GM21717 (cell line): ENCODE results near the gene CST7.

Source experiments
- ATAC-seq: cut with Tn5 transposase; IDR thresholded peaks from one replicate; pipeline ENCODE4 v1.9.1; 2021; ENCODE audit warnings: mild to moderate bottlenecking, moderate library complexity; ENCODE audit not compliant: unreplicated experiment

Gene CST7

DNA sequence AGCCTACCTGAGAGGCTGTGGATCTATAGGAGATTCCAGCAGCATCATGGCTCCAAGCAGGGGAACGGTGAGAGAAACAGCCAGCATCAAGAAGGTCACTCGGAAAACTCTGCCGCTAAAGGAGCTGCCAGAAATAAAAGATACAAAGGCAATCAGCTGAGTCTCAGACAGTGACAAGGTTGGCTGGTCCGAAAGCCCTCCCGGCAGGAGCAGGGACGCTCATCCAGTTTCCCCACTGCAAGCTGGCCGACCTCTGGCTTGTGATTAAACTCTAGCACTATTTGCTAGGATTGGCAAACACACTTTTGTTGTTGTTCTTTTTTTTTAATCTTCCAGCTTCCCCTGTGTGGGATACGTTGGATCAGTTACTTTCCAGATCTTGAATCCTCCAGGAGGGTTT, 34.8 kb downstream of the CST7 start:
- ATAC-seq, result no peak

DNA sequence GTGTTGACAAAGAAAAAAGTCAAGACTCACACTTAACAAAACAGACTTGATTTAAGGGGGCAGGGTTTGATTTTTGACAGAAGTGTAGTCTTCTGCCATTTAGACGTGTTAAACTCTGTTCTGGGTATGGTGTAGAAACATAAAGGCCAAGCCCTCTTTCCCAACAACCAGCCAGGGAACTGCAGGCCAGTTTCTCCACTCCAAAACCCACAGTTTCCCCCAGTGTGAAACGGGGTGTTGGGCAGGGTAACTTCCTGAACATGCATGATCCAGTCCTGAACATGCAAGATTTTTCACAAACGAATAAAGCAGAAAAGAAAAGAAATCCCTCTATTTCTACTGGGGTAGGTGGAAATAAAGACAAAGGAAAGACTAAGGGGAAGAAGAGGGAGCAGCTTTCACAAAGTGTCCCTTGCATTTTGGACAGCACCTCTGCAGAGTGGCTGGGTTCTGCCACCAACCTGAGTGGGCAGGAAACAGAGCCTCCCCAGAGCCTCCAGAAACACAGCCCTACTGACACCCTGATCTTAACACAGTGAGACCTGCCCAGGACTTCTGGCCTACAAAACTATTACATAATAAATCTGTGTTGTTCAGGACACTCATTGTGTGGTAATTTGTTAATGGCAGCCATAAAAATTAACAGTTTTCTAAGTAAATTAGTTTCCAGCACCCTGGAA, 36.0 kb downstream of the CST7 start:
- ATAC-seq, result no peak

DNA sequence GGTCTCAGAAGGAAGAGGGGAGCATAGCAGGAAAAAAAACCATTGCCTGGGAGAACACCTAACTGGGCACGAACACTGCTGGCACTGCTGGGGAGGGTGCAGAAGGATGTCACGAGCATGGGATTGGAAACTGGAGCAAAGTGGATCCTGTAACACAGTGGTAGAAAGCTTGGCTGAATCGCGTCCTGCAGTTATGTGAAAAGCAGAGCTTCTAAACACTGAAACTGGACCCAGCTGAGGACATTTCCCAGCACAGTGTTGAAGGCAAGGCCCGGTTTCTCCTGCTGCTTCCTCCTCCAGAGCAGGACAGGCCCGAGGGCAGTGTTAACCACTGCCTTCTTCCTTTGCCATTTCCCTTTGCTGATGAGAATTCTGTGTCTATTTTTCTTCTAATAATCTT, 36.7 kb downstream of the CST7 start:
- no peak for ATAC-seq

DNA sequence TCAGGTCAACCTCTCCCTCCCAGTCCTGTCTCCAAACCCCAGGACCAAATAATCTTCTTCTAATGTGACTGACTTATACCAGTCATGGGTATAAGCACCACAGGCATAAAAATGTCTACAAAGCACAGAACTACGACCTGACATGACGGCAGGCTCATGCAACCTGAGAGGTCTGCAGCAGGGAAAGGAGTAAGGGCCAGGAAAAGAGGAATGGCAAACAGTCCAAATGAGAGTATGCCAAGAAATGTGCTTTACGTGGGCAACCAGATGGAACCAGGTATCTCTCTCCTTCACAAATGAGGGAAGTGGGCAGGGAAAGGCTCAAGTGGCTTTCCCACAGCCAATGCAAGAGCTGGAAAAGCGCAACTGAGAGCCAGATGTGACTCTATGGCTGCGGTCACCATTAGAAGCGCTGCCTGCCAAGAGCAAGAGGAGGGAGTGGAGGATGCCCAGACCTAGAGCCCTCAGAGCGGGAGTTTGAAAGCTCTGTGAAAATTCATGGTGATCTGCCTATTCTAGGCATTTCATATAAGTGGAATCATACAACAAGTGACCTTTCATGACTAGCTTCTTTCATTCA, 37.5 kb downstream of the CST7 start:
- no peak for ATAC-seq

DNA sequence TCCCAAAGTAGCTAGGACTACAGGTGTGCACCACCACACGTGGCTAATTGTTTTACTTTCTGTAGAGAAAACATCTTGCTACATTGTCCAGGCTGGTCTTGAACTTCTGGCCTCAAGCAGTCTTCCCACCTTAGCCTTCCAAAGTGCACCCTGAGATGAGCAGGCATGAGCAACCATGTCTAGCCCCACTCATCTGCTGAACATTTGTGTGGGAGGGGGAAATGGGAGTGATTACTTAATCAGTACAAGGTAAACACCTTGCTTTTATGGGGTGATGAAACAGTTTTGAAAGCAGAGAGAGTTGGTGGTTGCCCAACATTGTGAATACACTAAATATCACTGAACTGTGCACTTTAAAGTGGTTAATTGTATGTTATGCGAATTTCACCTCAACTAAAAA, 38.2 kb downstream of the CST7 start:
- no peak for ATAC-seq

DNA sequence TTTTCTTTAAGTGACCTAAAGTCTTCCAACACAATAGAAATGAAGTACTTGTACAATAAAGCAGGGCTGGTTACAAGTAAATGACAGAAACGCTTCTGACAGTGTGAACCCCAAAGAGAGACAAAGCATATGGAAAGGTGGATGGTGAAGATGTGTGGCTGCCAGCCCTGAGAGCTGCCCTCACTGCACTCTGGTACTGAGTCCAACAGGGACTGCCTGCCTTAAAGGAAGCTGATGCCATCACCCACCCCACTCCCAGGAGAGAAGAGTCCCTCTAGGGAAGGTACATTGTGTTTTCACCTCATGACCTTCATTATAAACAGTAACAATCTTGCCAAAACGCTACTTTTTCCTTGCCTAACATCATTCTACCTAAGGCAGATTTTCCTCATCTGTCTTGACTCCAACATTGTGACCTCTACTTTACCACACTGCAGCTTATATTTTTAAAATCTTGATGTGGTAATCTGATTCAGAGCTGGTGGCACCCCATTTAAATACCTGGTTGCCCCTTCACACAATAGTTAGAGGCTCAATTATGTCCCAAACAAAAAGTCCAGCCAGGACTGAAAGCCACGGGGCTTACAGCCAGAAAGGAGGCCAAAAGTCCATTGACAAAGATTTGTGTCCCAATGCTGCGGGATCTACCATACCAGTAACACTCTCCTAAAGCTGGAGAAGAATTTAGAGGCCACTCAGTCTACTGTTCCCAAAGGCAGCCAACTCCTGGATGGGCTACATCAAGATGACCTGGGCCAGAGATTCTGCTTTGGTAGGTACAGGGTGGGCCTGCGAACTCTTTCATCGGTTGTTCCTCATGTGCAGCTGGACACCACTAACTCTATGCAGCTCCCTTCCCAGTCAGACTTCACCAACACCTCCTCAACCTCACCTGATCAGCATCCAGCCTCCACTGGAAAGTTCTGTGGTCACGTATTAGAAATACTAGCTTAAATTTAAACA, 39.1 kb downstream of the CST7 start:
- no peak for ATAC-seq

DNA sequence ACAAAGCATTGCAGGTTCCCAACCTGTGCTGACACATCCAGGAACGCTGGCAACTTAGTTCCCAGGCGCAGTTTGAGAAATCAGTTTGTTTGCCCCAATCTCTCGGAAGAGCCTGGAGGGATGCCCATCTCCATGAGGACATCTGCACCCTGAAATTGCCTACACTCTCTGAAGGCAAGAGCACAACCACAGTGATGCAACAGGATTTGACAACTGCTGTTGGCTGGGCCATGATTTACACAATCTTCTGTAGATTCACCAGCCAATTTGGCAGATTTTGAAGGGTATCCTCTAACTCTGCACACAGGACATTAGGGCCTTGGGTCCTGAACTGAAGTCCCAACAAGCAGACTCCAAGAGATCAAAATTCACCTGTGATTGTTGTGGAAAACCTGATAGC, 40.1 kb downstream of the CST7 start:
- ATAC-seq, result no peak

DNA sequence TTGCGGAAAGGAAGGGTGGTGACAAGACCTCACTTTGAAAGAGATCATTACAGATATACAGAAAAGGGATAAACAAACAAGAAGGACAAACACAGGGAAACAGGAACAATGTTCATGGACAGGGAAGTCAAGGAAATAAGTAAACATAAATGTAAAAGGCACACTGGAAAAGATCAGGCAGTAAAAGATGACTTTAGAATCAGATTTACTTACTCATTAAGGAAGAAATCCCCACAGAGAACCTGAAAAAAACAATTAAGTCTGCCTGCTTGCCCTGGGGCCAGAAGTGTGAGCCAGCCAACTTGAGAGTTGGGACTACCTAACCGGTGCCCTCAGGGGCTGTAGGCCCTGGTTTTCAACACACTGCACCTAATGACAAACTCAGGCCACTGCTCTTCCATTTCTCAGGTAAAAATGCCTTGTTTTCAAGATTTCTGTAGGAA, 41.8 kb downstream of the CST7 start:
- ATAC-seq, result no peak

DNA sequence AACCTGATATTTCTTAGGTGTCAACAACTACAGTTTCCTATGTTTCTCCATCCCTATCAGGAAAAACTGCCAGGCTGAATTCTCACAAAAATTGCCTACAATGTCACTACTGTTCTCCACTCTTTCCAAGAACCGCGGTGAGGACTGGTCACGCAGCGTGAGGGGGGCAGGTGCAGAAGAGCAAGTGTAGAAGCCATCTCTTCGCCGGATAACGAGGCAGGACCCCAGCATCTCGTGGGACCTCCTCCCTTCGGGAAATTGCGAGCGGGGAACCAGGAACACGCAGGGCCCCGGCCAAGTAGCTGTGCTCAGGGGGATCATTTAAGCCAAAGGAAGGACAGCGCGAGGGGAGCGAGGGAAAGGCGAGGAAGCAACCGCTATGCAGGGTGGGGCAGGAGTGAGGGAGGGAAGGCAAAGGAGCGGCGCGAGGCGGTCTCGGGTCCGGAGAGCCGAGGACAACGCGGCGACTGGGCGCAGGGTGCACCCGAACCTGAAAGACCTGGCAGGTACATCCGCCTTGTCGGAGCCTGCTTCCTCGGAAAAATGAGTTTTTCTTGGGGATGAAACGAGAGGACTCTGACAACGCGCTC, 42.9 kb downstream of the CST7 start:
- ATAC-seq, result peak; percentile 34

DNA sequence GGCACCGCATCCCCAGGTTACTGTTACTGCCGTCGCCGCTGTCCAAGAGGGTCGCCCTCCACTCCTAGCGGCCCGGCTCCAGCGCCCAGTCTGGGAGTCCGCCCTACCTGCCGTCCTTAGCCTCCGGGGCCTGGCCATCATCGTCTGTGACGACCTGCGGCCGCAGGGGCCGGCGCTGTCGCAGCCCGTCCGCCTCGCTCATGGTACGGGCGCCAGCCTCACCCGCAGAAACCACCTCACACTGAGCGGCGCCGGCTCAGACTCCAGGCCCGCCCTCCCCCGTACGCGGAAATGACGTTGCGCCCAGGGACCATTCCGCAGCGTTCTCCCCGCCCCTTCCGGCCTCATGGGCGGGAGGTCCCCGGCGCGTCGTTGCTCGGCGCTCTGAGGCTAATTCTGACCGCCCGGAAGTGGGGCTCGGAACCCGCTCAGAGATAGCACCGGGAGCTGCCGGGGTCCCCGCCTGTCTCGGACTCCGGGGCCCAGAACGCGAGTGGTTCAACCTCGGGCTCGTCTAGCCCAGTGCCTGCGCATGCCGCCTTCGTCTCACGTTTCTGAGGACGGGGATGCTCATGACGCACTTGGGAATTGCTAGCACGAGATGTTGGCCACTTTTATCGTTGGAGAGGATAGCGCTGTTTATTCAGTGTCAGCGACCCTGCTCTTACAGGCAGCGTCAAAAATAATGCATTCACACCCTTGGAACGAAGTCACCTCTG, 43.6 kb downstream of the CST7 start, which contains the start of gene APMAP:
Gene APMAP (minus strand): TSS at position 265 of the 719 bp plus-strand sequence. CDS start 63 bp downstream, at position 202.
- peak; percentile 98 for ATAC-seq

DNA sequence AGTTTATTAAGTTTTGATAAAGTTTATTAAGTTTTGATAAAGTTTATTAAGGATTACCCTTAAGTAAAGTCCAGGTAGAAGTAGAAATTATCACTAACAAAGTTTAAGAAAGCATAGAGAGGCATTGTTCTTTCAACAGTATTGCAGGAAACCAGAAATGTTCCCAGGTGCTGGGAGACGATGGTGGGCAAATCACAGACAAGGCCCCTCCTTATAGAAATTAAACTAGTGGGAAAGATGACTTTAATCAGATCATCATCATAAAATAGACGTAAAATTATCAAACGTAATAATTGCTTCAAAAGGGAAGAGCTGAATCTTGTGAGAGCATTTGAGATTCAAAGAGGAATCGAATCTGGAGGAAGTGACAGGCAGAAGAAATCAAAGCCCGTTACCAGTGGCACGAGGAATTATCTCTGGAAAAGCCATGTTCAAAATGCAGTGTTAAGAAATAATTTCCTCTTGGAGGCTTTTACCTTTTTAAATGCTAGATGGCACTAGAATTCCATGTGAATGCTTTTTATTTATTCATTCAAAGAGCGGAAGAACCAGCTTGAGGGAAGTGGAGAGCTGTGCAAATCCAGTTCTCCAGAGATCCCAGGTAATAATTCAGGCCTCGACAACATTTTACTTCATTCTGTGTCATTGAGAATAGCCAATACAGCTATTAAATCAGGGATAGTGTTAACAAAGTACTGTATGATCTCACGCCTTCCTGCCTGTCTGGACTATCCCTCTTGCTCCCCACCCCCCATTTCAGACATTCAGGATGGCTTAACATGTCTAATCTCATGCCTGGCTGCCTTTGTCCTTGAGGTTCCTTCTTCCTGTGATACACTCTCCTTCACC, 44.5 kb downstream of the CST7 start:
- ATAC-seq, result no peak

DNA sequence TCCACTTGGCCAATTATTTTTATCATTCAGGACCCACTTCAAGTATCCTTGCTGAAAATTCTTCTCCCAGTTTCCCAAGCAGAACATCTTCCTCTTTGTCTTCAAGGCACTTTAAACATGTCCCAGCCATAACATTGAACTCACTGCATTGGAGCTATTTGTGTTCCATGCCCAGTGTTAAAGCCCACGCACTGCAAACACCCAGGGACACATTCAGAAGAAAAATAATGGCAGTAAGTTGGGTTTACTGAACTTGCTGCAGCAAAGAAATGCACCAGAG, 45.1 kb downstream of the CST7 start:
- no peak for ATAC-seq

DNA sequence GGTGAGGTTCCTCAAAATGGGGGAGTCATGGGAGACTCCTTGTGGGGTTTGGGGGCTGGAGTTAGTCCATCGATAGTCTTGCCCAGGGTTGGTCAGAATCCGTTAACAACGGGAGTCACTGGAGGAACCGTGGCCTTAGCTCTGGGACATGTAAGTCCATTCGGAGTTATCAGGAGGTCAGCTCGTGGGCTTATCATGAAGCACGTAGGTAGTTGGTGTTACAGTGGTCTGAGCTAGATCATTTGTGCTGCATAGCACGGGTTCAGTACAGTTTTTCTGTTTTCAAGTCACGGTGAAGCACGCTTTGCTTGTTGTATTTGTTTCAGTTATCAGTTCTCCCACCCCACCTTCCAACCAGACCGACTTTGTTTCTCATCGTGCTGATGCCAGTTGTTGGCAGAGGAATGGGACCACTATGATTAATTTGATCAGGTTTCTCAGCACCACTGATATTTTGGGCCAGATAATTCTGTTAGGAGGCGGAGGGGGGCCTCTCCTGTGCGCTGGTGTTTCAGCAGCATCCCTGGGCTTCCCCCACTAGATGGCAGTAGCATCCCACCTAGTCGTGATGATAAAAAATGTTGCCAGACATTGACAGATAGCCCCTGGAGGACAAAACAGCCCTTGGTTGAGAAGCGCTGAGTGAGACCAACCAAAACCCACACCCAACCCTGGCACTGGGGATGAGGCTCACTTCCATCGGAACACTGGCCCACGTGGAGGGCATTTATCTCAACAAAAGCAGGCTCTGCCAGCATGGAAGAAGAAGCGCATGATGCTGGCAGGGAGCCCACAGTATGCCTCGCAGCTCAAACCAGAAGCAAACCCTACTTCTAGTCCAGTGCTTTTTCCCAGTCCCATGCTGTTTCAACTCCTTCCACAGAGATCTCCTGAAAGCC, 45.6 kb downstream of the CST7 start:
- no peak for ATAC-seq

DNA sequence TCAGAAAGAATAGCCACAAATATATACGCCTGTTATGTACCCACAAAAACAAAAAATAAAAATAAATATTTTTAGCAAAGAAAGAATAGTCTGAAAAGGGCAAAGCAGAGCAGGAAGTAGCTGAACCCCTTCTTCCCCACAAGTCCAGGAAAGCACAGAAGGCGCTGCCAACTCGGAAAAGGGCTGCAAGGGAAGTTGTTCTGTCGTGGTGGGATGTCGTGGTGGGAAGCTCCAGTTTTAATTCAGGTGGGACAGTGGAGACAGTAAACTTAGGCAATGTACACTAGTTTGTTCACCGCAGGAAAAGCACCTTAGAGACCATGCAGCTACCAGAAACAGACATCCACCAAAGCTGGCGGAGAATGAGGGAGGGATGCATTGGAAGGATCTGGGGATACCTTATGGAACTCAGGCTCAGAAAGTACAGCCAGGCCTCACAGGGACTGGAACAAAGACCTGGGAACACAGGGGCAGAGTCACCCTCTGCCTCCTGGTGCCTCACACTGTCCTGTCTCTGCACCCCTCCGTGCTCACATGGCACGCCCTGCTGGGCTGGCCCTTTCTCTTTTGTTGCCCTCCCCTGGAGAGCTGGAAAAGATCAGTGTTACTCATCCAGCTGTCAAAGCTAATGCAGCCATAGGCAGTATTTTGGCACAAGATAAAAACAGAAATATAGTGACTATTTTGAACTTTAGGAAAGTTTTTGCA, 46.8 kb downstream of the CST7 start:
- no peak for ATAC-seq

DNA sequence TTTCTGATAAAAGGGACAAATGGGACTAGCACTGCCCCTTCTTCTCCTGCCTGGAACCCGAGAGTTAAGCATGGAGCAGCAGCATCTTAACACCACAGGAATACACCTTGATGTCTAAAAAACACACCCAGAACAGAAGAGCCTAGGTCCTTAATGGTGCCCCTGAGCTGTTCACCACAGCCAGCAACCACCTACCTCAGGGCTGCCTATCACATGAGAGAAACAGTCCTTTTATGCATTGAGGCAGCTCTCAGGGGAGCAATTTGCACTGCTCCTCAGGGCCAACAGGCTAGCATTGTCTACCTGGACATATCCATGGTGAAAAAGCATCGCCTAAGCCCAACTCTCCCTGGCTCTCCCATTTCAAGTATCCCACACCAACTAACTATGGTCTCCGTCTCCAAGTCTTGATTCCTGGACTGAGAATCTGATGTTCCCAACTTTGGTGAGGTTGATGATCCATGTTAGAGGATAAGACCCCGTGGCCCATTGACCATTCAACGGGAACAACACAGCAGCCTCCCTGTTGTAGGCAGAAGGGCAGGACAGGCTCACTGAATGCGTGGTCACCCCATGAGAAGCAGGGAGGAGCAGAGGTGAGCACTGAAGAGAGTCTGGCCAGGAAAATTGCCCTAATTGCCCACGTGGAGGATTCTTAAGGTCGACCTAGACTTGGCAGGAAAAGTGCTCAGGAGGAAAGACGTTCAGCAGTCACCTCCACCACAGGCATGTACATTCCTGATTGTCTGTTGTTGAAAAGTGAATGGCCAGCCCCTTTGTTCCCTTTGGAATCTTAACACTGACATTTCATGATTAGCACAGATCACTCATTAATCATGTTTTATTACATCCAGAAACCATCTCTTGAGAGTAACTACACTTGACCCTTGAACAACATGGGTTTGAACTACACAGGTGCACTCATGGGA, 47.6 kb downstream of the CST7 start:
- no peak for ATAC-seq

DNA sequence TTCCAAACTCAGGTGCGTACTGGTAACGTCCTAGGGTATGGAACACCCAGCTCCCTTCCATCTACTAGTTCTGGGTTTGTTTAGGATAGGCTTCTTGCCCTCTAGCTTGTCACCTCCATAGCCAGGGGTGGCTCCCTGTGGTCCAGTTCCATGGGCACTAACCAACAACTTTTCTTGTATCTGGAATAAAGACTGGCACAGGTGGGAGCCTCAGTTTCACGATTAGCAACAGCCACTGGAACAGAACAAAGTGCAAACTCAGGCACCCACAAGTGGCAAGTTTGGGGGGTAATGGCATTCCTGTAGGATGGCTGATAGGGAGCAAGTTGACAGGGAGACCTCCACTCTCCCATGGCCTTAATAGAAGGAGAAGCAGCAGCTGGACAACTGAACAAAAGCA, 49.1 kb downstream of the CST7 start:
- ATAC-seq, result no peak
